Karpas-422 (cell line): Measurements from ENCODE around the gene HIPK3. TPM values are rescaled to one million over a fixed set of nuclear protein-coding genes. Genes with fewer than 3 reads are reported as not detected.
"Not testable (repeated sequence)": the region's sequence is repeated elsewhere in the genome, so short reads cannot be mapped to it uniquely, and the experiment has no call there.

ENCODE experiments used
- DNase-seq: peaks from one replicate; pipeline ENCODE4 v3.0.0-alpha.2; 2015
- H2AFZ ChIP-seq: fragments of 200-600 bp; sonication (generic); 2 replicates; pipeline ENCODE4 v1.6.1; 2014; ENCODE audit warnings: antibody characterized with exemption, low read length, mixed read lengths
- H3K27ac ChIP-seq: fragments of 200-600 bp; sonication (generic); 2 replicates; pipeline ENCODE4 v1.5.1; 2014; ENCODE audit warnings: mild to moderate bottlenecking, low read length, moderate library complexity
- H3K27me3 ChIP-seq: fragments of 200-600 bp; sonication (generic); 2 replicates; pipeline ENCODE4 v1.6.1; 2014; ENCODE audit warnings: low read length, mixed read lengths
- H3K36me3 ChIP-seq: fragments of 200-600 bp; sonication (generic); 2 replicates; pipeline ENCODE4 v1.6.1; 2014; ENCODE audit warnings: low read length, mixed read lengths; ENCODE audit not compliant: insufficient read depth
- H3K4me1 ChIP-seq: fragments of 200-600 bp; sonication (generic); 2 replicates; pipeline ENCODE4 v1.6.1; 2014; ENCODE audit warnings: mild to moderate bottlenecking, low read length, mixed read lengths
- H3K4me2 ChIP-seq: fragments of 200-600 bp; sonication (generic); 2 replicates; pipeline ENCODE4 v1.6.1; 2014; ENCODE audit warnings: low read length, low read depth, mild to moderate bottlenecking; ENCODE audit not compliant: poor library complexity, severe bottlenecking
- H3K4me3 ChIP-seq: fragments of 200-600 bp; sonication (generic); 2 replicates; pipeline ENCODE4 v1.5.1; 2014; ENCODE audit warnings: mild to moderate bottlenecking, antibody characterized with exemption, low read length, mixed read lengths
- H3K79me2 ChIP-seq: fragments of 200-600 bp; sonication (generic); 2 replicates; pipeline ENCODE4 v1.6.1; 2014; ENCODE audit warnings: mild to moderate bottlenecking, low read length, mixed read lengths
- H3K9ac ChIP-seq: fragments of 200-600 bp; sonication (generic); 2 replicates; pipeline ENCODE4 v1.6.0; 2014; ENCODE audit warnings: low read length
- H3K9me2 ChIP-seq: fragments of 200-600 bp; sonication (generic), shearing (Covaris generic); replicated peaks from 2 replicates; pipeline ENCODE4 v1.6.0; 2014; ENCODE audit warnings: mild to moderate bottlenecking, low read length, moderate library complexity; ENCODE audit not compliant: insufficient read depth
- H3K9me3 ChIP-seq: fragments of 300-700, 200-600 bp; sonication (generic); 2 replicates; pipeline ENCODE4 v1.6.1; 2014; ENCODE audit warnings: low read length, mixed read lengths
- H4K20me1 ChIP-seq: fragments of 200-600 bp; sonication (generic); 2 replicates; pipeline ENCODE4 v1.6.1; 2014; ENCODE audit warnings: mild to moderate bottlenecking, antibody characterized with exemption, low read length, low read depth; ENCODE audit not compliant: insufficient read depth
- total RNA-seq: library from RNA; depleted of rRNA; stranded (reverse); fragments of >200 nt; shearing (Covaris generic); gene quantifications from 2 replicates; pipeline ENCODE4 v1.2.3, GENCODE V29; 2014; ENCODE audit warnings: low replicate concordance

HIPK3 gene
- total RNA-seq, 1 experiment from 2014 or later, result 67.0 TPM

GRCh38 chr11:33222052-33222750, 35.0 kb upstream of the HIPK3 start:
- Histone ChIP-seq H4K20me1 (no peaks in the 10 kb centered on the region), H3K9me2 (no peaks in the 10 kb centered on the region), H3K27ac (no peak overlapping the region), H3K4me1 (no peaks in the 10 kb centered on the region), H2AFZ (no peak overlapping the region), H3K36me3 (no peaks in the 10 kb centered on the region), H3K4me3 (no peak overlapping the region), H3K79me2 (no peaks in the 10 kb centered on the region), H3K9me3 (no peaks in the 10 kb centered on the region), H3K27me3 (no peaks in the 10 kb centered on the region), H3K4me2 (no peak overlapping the region), H3K9ac (no peak overlapping the region)
- no peak for DNase-seq

GRCh38 chr11:33225371-33225770, 31.8 kb upstream of the HIPK3 start:
- no peaks in the 10 kb centered on the region for H3K36me3 ChIP-seq
- no peaks in the 10 kb centered on the region for H3K9me2 ChIP-seq
- H3K79me2 ChIP-seq, result no peaks in the 10 kb centered on the region
- H3K27ac ChIP-seq, result no peak overlapping the region
- H3K9me3 ChIP-seq, result no peaks in the 10 kb centered on the region
- no peak overlapping the region for H3K4me2 ChIP-seq
- DNase-seq, result no peak
- no peak overlapping the region for H2AFZ ChIP-seq
- H3K27me3 ChIP-seq, result no peaks in the 10 kb centered on the region
- H3K4me3 ChIP-seq, result no peak overlapping the region
- H3K9ac ChIP-seq, result no peak overlapping the region
- H4K20me1 ChIP-seq, result no peaks in the 10 kb centered on the region
- no peaks in the 10 kb centered on the region for H3K4me1 ChIP-seq

GRCh38 chr11:33227578-33228261, 29.5 kb upstream of the HIPK3 start:
- Histone ChIP-seq H3K9me2 (no peaks in the 10 kb centered on the region), H3K79me2 (no peaks in the 10 kb centered on the region), H3K4me1 (no peaks in the 10 kb centered on the region), H3K9me3 (no peaks in the 10 kb centered on the region), H3K27me3 (no peaks in the 10 kb centered on the region), H3K27ac (no peak overlapping the region), H3K4me3 (no peak overlapping the region), H3K9ac (no peak overlapping the region), H3K4me2 (no peak overlapping the region), H2AFZ (no peak overlapping the region), H3K36me3 (no peaks in the 10 kb centered on the region), H4K20me1 (no peaks in the 10 kb centered on the region)
- DNase-seq, result no peak

- Histone ChIP-seq H3K4me2 (no peak overlapping the region), H3K9me3 (no peaks in the 10 kb centered on the region), H3K27me3 (no peaks in the 10 kb centered on the region), H3K4me3 (no peak overlapping the region), H3K36me3 (no peaks in the 10 kb centered on the region), H3K27ac (no peak overlapping the region), H3K4me1 (peaks cover 6% of the 10 kb centered on the region; the same call in 1 of the 2 replicates), H3K9me2 (no peaks in the 10 kb centered on the region), H3K79me2 (no peaks in the 10 kb centered on the region), H4K20me1 (no peaks in the 10 kb centered on the region), H2AFZ (no peak overlapping the region), H3K9ac (no peak overlapping the region)
- DNase-seq, result no peak
Measured at GRCh38 chr11:33234397-33235190, 22.6 kb upstream of the HIPK3 start.

GRCh38 chr11:33237039-33237597, 20.1 kb upstream of the HIPK3 start:
- no peaks in the 10 kb centered on the region for H3K9me3 ChIP-seq
- H2AFZ ChIP-seq, result no peak overlapping the region
- no peaks in the 10 kb centered on the region for H3K27me3 ChIP-seq
- H3K4me1 ChIP-seq, result peaks cover 6% of the 10 kb centered on the region; the same call in 1 of the 2 replicates
- no peaks in the 10 kb centered on the region for H4K20me1 ChIP-seq
- H3K27ac ChIP-seq, result no peak overlapping the region
- no peak overlapping the region for H3K4me2 ChIP-seq
- no peaks in the 10 kb centered on the region for H3K36me3 ChIP-seq
- no peak overlapping the region for H3K9ac ChIP-seq
- no peak for DNase-seq
- no peaks in the 10 kb centered on the region for H3K9me2 ChIP-seq
- H3K4me3 ChIP-seq, result no peak overlapping the region
- no peaks in the 10 kb centered on the region for H3K79me2 ChIP-seq

GRCh38 chr11:33242575-33242974, 14.6 kb upstream of the HIPK3 start:
- no peak overlapping the region for H3K27ac ChIP-seq

GRCh38 chr11:33243654-33244053, 13.5 kb upstream of the HIPK3 start:
- not testable (repeated sequence) for H4K20me1 ChIP-seq, H3K27ac ChIP-seq, H2AFZ ChIP-seq, DNase-seq, H3K27me3 ChIP-seq, H3K4me2 ChIP-seq, H3K79me2 ChIP-seq, H3K4me1 ChIP-seq, H3K36me3 ChIP-seq, H3K9me3 ChIP-seq, H3K9ac ChIP-seq, H3K9me2 ChIP-seq, H3K4me3 ChIP-seq

More at GRCh38 chr11:33242575-33242974, 14.6 kb upstream of the HIPK3 start:
- Histone ChIP-seq H3K9ac (no peak overlapping the region), H4K20me1 (no peaks in the 10 kb centered on the region), H3K36me3 (no peaks in the 10 kb centered on the region), H3K4me3 (no peak overlapping the region), H3K4me1 (no peaks in the 10 kb centered on the region), H3K9me3 (no peaks in the 10 kb centered on the region), H2AFZ (no peak overlapping the region), H3K4me2 (no peak overlapping the region), H3K27me3 (no peaks in the 10 kb centered on the region), H3K9me2 (no peaks in the 10 kb centered on the region), H3K79me2 (no peaks in the 10 kb centered on the region)
- DNase-seq, result no peak
